CD14-positive monocyte (primary cell): ENCODE measurements around the gene DDX10. TPM values are rescaled to one million over a fixed set of nuclear protein-coding genes. Genes with fewer than 3 reads are reported as not detected.

Experiments
- DNase-seq, 3 donors: peaks; one replicate each; pipeline ENCODE4 v3.0.0-alpha.2; 2011 to 2022
- H2AFZ ChIP-seq: 2 replicates; pipeline ENCODE4 v1.6.0; 2012; ENCODE audit warnings: mild to moderate bottlenecking, low read depth, low read length, inconsistent platforms; ENCODE audit not compliant: insufficient read depth, poor library complexity, severe bottlenecking
- H3K27ac ChIP-seq, 2 donors: 1 replicate in 1 of 2; 2 replicates in 1 of 2; pipeline ENCODE4 v1.5.1; 2012 to 2013; ENCODE audit warnings: low read length in 2 of 2, control low read depth in 1 of 2, inconsistent platforms in 1 of 2, low read depth in 1 of 2, mild to moderate bottlenecking in 1 of 2
- H3K27me3 ChIP-seq, 2 donors: one replicate each; pipeline versions ENCODE4 v1.6.0 to v1.6.1; 2011 to 2013; ENCODE audit warnings: low read length in 2 of 2; ENCODE audit not compliant: control insufficient read depth in 2 of 2, insufficient read depth in 2 of 2
- H3K36me3 ChIP-seq, 2 donors: replicated peaks in 1 of 2; 1 replicate in 1 of 2; 2 replicates in 1 of 2; pipeline versions ENCODE4 v1.5.1 to v1.6.1; 2012 to 2013; ENCODE audit warnings: low read length in 2 of 2, control low read depth in 1 of 2, inconsistent platforms in 1 of 2, mild to moderate bottlenecking in 1 of 2; ENCODE audit not compliant: insufficient read depth in 2 of 2, control insufficient read depth in 1 of 2
- H3K4me1 ChIP-seq, 2 donors: 1 replicate in 1 of 2; 2 replicates in 1 of 2; pipeline versions ENCODE4 v1.5.1 to v1.6.1; 2012 to 2013; ENCODE audit warnings: low read length in 2 of 2, control low read depth in 1 of 2, inconsistent platforms in 1 of 2, mild to moderate bottlenecking in 1 of 2, moderate library complexity in 1 of 2; ENCODE audit not compliant: insufficient read depth in 2 of 2, control insufficient read depth in 1 of 2
- H3K4me2 ChIP-seq: replicated peaks from 2 replicates; pipeline ENCODE3; 2012; ENCODE audit warnings: low read length, moderate library complexity, mild to moderate bottlenecking; ENCODE audit not compliant: poor library complexity, severe bottlenecking; ENCODE audit errors: extremely low read depth
- H3K4me3 ChIP-seq, 3 experiments: fragments of 200-600 bp in 1 of 3; sonication (generic) in 1 of 3; replicated peaks in 1 of 3; 1 replicate in 2 of 3; 2 replicates in 1 of 3; pipeline ENCODE4 v1.5.1; 2011 to 2013; ENCODE audit warnings: low read length in 3 of 3, mild to moderate bottlenecking in 3 of 3, control low read depth in 2 of 3, low read depth in 2 of 3, inconsistent platforms in 1 of 3, moderate library complexity in 1 of 3
- H3K79me2 ChIP-seq: 2 replicates; pipeline ENCODE4 v1.6.0; 2012; ENCODE audit warnings: mild to moderate bottlenecking, control low read depth, inconsistent platforms, low read length, moderate library complexity; ENCODE audit not compliant: insufficient read depth
- H3K9ac ChIP-seq: 2 replicates; pipeline ENCODE4 v1.6.0; 2017; ENCODE audit warnings: low read length, mild to moderate bottlenecking; ENCODE audit not compliant: insufficient read depth, poor library complexity, severe bottlenecking
- H3K9me3 ChIP-seq, 2 donors: replicated peaks in 1 of 2; 1 replicate in 1 of 2; 2 replicates in 1 of 2; pipeline versions ENCODE4 v1.5.1 to v1.6.1; 2012 to 2013; ENCODE audit warnings: low read length in 2 of 2, control low read depth in 1 of 2; ENCODE audit not compliant: control insufficient read depth in 1 of 2, insufficient read depth in 1 of 2
- H4K20me1 ChIP-seq: 2 replicates; pipeline ENCODE4 v1.6.0; 2012; ENCODE audit warnings: mild to moderate bottlenecking, low read length, control low read depth, moderate library complexity; ENCODE audit not compliant: insufficient read depth
- H3K27ac Mint-ChIP-seq, 7 donors: one replicate each; pipeline ENCODE4 v1.8.0; 2020; ENCODE audit warnings: mild to moderate bottlenecking in 7 of 7, mixed read lengths in 7 of 7, moderate library complexity in 6 of 7, inconsistent platforms in 2 of 7
- H3K27me3 Mint-ChIP-seq, 3 donors: one replicate each; pipeline ENCODE4 v1.8.0; 2021 to 2022; ENCODE audit warnings: low read depth in 3 of 3, mild to moderate bottlenecking in 3 of 3, mixed read lengths in 3 of 3, moderate library complexity in 3 of 3, inconsistent platforms in 1 of 3
- H3K36me3 Mint-ChIP-seq, 2 donors: one replicate each; pipeline ENCODE4 v1.8.0; 2020; ENCODE audit warnings: mixed read lengths in 2 of 2, inconsistent platforms in 1 of 2, mild to moderate bottlenecking in 1 of 2
- H3K4me1 Mint-ChIP-seq: one replicate; pipeline ENCODE4 v1.8.0; 2020; ENCODE audit warnings: mild to moderate bottlenecking, mixed read lengths
- H3K4me3 Mint-ChIP-seq, 2 donors: one replicate each; pipeline ENCODE4 v1.8.0; 2020; ENCODE audit warnings: mild to moderate bottlenecking in 2 of 2, mixed read lengths in 2 of 2, moderate library complexity in 1 of 2
- H3K9me3 Mint-ChIP-seq, 7 donors: one replicate each; pipeline ENCODE4 v1.8.0; 2020 to 2022; ENCODE audit warnings: mixed read lengths in 7 of 7, mild to moderate bottlenecking in 6 of 7, moderate library complexity in 6 of 7, inconsistent platforms in 2 of 7
- CTCF ChIP-seq: fragments of 200-600 bp; IDR thresholded peaks from one replicate; pipeline ENCODE4 v1.8.0; 2022; ENCODE audit warnings: antibody characterized with exemption, mild to moderate bottlenecking
- WGBS: methylation state at CpG from one replicate; pipeline ENCODE4 v1.1.5; 2013; ENCODE audit warnings: missing lambda C conversion rate; ENCODE audit not compliant: insufficient coverage; 5-methylcytosine and 5-hydroxymethylcytosine counted together
- intact Hi-C, 2 donors: fragments of 100-400 bp; cut with micrococcal nuclease; formaldehyde crosslinking; loops; one replicate each; pipeline versions ENCODE4 v1.15.0 to v1.15.1; 2023
- polyA plus RNA-seq, 3 donors: library from polyadenylated mRNA; depleted of rRNA in 1 of 3; unstranded in 2 of 3; stranded (reverse) in 1 of 3; fragments of 300-500 nt in 2 of 3; fragments of >200 nt in 1 of 3; fragmentation: Illumina TruSeq in 2 of 3; gene quantifications; 1 replicate in 2 of 3; 2 replicates in 1 of 3; pipeline ENCODE4 v1.2.3, GENCODE V29; 2012 to 2021

DDX10 gene
- polyA plus RNA-seq, 3 donors, result 5.0 to 6.3 (median 5.3) TPM

GRCh38 chr11:108985945-108986279 lies 321.0 kb downstream of the DDX10 start:
- peak overlapping the region in 1 of 7 donors; percentile 4 for H3K27ac Mint-ChIP-seq
- Histone ChIP-seq H3K27me3 (no peaks in the 10 kb centered on the region), H2AFZ (no peak overlapping the region), H3K9ac (no peak overlapping the region), H3K4me3 (no peak overlapping the region), H3K4me2 (no peak overlapping the region), H3K36me3 (no peaks in the 10 kb centered on the region), H3K9me3 (peaks cover 0 to 4% of the 10 kb centered on the region in 2 donors), H4K20me1 (no peaks in the 10 kb centered on the region), H3K4me1 (no peaks in the 10 kb centered on the region), H3K79me2 (no peaks in the 10 kb centered on the region), H3K27ac (no peak overlapping the region)
- no peak for DNase-seq
- WGBS, result no CpG with 5 or more reads among the region's 1 CpG
- H3K4me3 Mint-ChIP-seq, result no peak overlapping the region
- no peaks in the 10 kb centered on the region for H3K36me3 Mint-ChIP-seq
- no peak for TF ChIP-seq CTCF
- peaks cover 0 to 9% (median under 1%) of the 10 kb centered on the region in 7 donors for H3K9me3 Mint-ChIP-seq
- intact Hi-C loops, result no loop called here
- no peaks in the 10 kb centered on the region for H3K27me3 Mint-ChIP-seq
- no peaks in the 10 kb centered on the region for H3K4me1 Mint-ChIP-seq

Other genes with a start within 250 kb of the DDX10 start
- not detected for gene C11orf65, start 197.5 kb upstream of the DDX10 start, polyA plus RNA-seq
- gene POGLUT3, start 166.7 kb upstream of the DDX10 start, polyA plus RNA-seq, result 1 to 10 TPM in 1 of 3 donors, under 1 TPM in 2; 0.64 to 1.2 (median 0.80) TPM
- gene EXPH5, start 71.3 kb upstream of the DDX10 start, polyA plus RNA-seq, result under 1 TPM in 2 of 3 donors, not detected in 1; 0.05 to 0.17 TPM